RWPE1 (cell line): ENCODE results near the gene SMG5.

ENCODE experiments used
- CTCF ChIA-PET: fragments of 350-600 bp; sonication (Branson Sonifier 250); formaldehyde crosslinking; extraction: SDS; loops from one replicate; lab custom pipeline; 2021; lab: Yijun Ruan, JAX
- POLR2A ChIA-PET: fragments of 400-600 bp; formaldehyde crosslinking; extraction: SDS; loops from one replicate; lab custom pipeline; 2020; ENCODE audit warnings: antibody characterized with exemption; ENCODE audit not compliant: low non-redundant PET; lab: Yijun Ruan, JAX
- DNase-seq: peaks from one replicate; pipeline ENCODE4 v3.0.0; 2012; ENCODE audit warnings: low spot score
- H3K27ac ChIP-seq: fragments of 450-650 bp; 2 replicates; pipeline ENCODE4 v1.5.1; 2017
- CTCF ChIP-seq: fragments of 450-650 bp; conservative IDR thresholded peaks from 2 replicates; pipeline ENCODE4 v1.5.1; 2017; ENCODE audit warnings: low read depth, mild to moderate bottlenecking

SMG5 gene

GRCh38 chr1:156248323-156248683, 34.3 kb downstream of the SMG5 start:
- CTCF ChIA-PET = no interaction called here

GRCh38 chr1:156247460-156248322, 34.9 kb downstream of the SMG5 start, which contains the start of gene PAQR6:
Gene PAQR6 (minus strand): TSS chr1:156248056. CDS start chr1:156246731, 1,325 bp downstream.
- ChIA-PET CTCF (no interaction called here), POLR2A (no interaction called here)
- DNase-seq = no peak
- no peak for TF ChIP-seq CTCF
- peak within 1 kb of the TSS; percentile 82 for H3K27ac ChIP-seq

More at GRCh38 chr1:156248323-156248683, 34.3 kb downstream of the SMG5 start:
- no peak for TF ChIP-seq CTCF
- POLR2A ChIA-PET = interaction anchor here (0.7 kb wide), 1 partner anchor 21 kb away, joined by 6 read pairs; no protein-coding TSS in a partner anchor
- peak overlapping the region; percentile 82 for H3K27ac ChIP-seq
- DNase-seq = no peak

GRCh38 chr1:156246781-156247459, 35.7 kb downstream of the SMG5 start:
- DNase-seq = no peak
- ChIA-PET POLR2A (no interaction called here), CTCF (no interaction called here)
- H3K27ac ChIP-seq = peak overlapping the region; percentile 82
- TF ChIP-seq CTCF = no peak

GRCh38 chr1:156246241-156246780, 36.3 kb downstream of the SMG5 start:
- no peak for TF ChIP-seq CTCF
- CTCF ChIA-PET = interaction anchor here (0.7 kb wide), 1 partner anchor 21 kb away, joined by 3 read pairs; no protein-coding TSS in a partner anchor
- DNase-seq = no peak
- POLR2A ChIA-PET = no interaction called here
- peak overlapping the region; percentile 82 for H3K27ac ChIP-seq

- CTCF ChIA-PET = interaction anchor here (0.7 kb wide), 1 partner anchor 21 kb away, joined by 3 read pairs; no protein-coding TSS in a partner anchor
- no peak for DNase-seq
- no peak for TF ChIP-seq CTCF
- no peak overlapping the region for H3K27ac ChIP-seq
- POLR2A ChIA-PET = no interaction called here
These were observed 37.0 kb downstream of the SMG5 start for GRCh38 chr1:156245451-156246232.

GRCh38 chr1:156244712-156245111, 37.9 kb downstream of the SMG5 start:
- CTCF ChIA-PET = interaction anchor here (0.6 kb wide), 1 partner anchor 198 kb away, joined by 3 read pairs; no protein-coding TSS in a partner anchor
- H3K27ac ChIP-seq = no peak overlapping the region
- POLR2A ChIA-PET = no interaction called here
- no peak for DNase-seq
- TF ChIP-seq CTCF = no peak
